DMS53 treated with DMSO at 0.1 percent for 48 hours (cell line): Measurements from ENCODE around the gene CACNG5.
"Not testable (repeated sequence)": the region's sequence is repeated elsewhere in the genome, so short reads cannot be mapped to it uniquely, and the experiment has no call there.

Experiments used
- DNase-seq: peaks from one replicate; lab custom pipeline; 2025; ENCODE audit not compliant: unreplicated experiment; lab: John Stamatoyannopoulos, UW

Gene CACNG5

DNA sequence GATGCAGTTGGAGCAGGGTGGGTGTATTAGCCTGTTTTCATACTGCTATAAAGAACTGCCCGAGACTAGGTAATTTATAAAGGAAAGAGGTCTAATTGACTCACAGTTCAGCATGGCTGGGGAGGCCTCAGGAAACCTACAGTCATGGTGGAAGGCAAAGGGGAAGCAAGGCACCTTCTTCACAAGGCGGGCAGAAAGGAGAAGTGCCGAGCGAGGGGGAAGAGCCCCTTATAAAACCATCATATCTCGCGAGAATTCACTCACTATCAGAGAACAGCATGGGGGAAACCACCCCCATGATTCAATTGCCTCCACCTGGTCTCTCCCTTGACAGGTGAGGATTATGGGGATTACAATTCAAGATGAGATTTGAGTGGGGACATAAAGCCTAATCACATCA lies 68.4 kb downstream of the CACNG5 start:
- DNase-seq = not testable (repeated sequence)

DNA sequence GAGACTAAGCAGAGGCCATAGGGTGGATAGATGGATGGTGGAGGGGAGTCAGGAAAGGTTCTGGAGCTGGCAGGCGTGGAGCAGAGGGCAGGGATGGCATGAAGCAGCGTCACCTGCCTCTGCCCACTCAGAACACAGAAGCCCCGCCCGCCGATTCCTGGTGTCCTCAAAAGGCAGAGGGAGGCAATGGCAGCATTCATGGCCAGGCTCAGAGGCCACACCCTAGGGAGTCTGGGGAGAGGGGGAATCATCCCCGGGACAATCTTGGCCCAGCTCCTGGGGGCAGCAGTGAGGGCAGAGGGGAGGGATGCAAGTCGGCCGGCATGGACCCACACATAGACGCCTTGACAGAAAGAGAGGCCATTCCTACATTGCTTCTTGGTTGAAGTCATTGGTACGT lies 68.9 kb downstream of the CACNG5 start:
- no peak for DNase-seq

DNA sequence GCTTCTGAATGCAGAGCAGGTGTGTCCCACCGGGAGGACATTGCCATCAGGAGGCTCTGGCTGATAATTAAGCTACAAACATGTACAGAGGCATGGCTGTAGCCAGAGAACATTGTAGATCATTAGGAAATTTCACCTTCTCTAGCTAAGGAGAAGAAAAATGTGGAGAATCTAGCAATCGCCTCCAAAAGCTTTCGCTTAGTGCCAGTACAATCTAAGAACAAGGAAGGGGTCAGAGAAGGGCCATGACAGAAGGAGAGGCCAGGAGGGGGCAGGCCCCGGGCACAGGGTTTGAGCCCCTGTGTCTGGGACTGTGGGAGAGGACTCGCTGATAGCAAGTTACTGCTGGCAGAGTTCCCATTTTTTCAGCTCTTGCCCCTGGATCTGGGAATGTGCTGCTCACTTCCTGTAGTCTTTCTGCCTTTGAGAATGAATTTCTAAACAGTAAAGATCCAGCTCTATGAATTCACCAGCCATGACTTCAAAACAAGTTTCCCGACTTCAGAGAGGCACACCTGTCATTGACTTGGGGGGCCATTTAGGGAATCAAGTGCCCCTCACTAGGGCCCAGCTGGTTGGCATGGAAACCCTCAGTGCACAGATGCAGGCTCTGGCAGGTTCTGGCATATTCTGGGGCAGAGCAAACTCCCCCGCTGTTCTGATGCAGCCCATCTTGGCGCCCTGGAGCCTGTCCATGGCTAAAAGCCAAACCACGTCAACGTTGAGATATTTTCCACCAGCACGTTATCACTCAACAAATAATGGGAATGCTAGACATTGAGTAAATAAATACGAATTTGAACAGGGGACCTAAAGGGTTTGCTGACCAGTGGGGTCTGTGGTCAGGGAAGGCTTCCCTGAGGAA lies 70.1 kb downstream of the CACNG5 start:
- DNase-seq = no peak

DNA sequence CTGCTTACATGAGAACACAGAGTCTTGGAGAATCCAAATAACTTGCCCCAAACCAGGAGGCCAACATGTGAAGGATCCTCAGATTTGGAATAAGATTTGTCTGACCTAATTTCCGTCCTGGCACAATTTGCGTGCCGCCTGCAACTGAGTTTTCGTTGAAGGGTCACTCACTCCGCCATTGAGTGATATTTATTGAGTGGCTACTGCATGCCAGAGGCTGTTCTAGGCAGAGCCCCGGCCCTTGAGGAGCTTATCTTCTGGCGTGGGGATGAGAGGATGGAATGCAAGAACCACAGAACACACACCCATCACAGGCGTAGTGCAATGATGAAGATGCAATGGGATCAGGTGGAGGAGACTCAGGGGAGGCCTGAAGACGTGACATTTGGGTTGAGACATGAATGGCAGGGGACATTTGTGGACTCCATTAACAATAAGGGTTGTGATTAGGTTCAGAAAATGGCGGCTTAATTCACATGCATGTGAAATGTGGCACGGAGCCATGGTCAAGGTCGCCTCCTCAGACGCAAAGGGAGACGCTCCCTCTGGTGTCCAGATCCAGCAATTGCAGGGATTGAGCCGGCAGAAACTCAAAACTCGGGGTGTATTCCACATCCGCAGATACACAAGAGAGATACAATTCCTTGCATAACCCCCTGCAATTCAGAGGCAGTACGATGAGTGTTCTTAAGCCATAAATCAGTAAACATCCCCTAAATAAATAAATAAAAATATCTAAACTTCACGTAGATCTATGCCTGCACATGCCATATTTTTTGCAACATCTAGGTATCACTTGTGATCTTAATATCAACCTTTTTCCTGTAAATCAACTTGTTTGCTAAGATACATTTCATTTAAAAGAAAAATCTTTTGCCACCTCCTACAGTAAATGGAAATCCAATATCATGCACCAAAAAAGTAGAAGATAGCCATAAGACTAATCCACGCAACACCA lies 71.7 kb downstream of the CACNG5 start:
- DNase-seq = peak; percentile 68

DNA sequence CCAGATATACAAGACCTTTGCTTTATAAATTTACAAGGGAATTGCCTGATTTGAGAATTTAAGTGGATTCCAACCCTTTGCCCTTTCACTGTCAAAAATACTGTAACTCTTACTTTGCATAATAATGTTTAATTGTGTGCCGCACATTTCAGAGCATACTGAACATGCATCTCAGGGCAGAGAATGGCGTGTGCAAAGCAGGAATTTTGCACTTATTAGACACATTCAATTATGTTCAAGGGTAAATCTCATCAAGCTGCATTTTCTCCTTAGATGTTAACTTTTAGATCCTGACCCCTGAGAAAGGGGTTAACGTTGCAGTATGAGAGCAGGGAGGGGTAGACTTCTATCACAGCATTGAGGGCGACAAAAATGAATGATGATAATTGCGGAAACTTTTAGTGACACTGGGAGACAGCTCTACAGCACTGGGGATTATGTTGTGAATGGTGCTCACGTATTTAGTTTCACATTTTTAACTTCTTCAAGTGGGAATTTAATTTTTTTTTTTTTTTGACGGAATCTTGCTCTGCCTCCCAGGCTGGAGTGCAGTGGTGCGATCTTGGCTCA lies 75.0 kb downstream of the CACNG5 start:
- no peak for DNase-seq

DNA sequence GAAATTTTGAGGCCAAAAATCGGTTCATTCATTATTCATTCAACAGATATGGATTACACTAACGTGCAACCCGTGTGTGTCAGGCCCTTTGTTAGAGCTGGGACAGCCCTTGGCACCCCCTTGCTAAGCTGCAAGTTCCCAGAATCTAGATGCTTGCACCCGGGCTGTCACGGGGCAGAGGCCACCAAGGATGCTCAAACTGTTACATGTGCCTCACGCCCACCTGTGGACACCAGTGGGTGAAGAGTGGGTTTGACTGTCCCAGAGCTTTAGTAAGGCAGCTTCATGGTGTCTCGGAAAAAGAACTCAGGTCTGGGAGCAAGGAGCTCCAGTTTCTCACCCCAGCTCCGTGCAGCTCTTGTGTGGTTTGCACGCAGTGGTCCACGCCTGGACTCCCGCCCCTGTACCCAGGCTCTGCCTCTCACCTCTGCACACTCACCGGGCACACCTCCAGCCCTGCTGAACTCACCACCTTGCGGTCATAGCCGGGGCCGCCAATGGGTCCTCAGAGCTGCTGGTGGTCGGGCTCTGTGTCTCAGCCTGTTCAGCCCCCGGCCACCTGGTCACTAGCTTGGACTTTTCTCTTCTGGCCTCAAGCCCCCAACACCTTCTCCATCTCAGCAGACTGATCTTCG lies 75.9 kb downstream of the CACNG5 start:
- no peak for DNase-seq

DNA sequence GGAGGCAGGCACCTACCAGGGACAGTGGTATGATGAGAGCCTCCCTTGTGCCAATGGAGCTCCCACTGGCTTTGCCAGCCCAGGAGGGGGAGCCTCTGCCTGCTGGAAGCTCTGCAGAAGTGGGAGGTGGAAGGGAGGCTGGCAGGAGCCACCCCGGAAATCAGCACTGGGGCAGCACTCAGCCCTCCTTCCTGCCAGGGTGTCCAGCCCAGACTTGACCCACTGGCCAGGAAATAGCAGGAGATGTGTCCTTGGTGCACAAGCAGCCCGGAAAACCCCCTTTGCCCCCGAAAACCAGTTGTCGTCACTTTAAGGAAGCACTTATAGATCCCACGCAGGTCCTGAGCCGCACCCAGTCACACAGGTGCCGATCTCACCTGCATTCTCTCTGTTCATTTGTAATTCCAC lies 80.3 kb downstream of the CACNG5 start:
- DNase-seq = no peak

DNA sequence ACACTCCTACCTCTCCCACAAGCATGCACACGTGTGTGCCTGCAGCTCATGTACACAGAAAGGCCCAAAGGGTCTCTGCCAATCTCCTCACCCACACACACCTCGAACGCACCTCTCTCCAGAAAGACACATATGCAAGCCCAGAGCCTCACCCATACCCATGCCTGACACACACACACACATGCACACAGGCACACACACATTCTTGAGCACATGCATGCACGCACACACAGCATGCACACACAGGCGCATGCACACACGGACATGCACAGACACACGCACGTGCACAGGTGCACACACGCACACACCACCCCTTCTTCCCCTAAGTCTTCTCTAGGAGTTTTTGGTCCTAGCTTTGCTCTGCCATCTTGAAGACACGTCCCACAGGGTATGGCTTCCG lies 80.9 kb downstream of the CACNG5 start:
- no peak for DNase-seq

DNA sequence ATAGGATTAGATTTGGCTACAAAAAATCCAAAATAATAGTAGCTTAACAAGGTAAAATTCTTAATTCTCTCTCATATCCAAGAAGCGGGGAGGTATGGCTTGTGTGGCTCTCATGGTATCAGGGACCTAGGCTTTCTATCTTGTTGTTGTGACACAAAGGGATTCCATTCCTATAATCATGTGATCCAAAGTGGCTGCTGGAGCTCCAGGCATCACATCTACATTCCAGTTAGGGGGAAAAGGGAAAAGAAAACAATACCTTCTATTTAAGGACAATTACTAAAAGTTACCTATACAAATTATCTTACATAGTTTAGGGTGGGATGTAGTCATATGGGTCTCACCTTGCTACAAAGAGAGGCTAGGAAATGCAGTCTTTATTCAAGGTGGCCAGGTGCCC lies 82.0 kb downstream of the CACNG5 start:
- DNase-seq = no peak

DNA sequence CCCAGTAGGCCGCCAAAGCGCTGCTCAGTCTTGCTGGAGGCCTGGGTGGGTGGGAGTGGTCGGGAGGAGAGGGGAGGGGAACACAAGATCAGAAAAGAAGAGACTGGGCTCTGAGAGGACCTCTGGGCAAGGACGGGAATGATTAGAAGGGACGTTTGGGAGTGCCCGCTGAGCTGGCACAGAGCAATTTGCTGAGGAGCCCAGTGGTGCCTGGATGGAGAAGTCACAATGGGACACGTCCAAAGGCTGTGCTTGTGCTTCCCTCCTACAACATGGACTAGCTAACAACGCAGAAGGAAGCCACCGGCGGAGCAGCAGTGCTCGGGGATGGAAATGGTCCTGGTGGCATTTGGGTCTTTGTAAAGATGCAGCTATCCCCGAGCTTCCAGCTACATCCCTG lies 84.0 kb downstream of the CACNG5 start:
- DNase-seq = no peak

DNA sequence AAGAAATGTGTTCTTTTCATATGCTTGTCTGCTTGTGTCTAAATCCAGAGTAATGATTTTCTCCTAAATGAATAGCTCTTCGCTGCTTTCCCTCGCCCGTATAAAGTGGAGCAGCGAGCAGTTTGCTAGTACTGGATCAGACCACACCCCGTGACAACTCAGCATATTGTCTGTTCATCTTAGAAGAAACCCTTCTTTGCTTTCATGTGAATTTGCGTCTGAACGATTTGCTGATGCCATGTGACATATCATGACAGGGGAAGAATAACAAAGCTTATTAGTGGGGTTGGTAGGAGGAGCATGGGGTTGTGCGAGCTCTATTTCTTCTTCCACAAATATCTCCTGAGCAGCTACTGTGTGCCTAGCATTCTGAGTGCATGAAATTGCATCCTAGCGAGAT lies 85.5 kb downstream of the CACNG5 start:
- DNase-seq = no peak

DNA sequence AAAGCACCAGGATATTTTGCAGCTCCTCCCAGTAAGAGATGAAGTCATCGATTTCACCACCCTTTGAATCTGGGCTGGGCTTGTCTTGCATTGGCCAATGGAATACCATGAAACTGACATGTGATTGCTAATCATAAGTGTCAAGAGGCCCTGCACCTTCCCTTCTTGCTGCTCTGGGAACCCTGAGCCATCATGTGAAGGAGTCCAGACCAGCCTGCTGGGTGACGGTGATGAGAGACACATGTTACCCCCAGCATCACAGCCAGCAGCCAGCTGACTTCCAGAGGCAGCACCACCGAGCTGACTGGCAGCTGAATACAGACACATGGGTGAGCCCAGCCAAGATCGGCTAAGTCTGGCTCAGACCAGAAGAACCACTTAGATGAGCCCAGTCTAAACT lies 86.0 kb downstream of the CACNG5 start:
- DNase-seq = no peak

DNA sequence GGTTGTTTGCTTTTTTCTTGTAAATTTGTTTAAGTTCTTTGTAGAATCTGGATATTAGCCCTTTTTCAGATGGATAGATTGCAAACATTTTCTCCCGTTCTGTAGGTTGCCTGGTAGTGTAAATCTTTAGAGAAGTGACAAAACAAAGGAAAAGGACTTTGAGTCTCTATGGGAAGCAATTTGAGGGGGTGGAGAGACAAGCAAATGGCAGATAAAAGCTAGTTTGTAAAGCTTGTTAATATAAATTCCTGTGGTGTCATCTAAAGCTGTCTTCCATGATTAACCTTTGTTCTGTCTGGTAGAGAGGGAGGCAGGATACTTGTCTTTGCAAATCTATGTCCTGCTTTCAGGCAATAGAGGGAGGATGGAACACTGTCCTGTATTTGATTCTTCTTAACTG lies 89.0 kb downstream of the CACNG5 start:
- DNase-seq = no peak

DNA sequence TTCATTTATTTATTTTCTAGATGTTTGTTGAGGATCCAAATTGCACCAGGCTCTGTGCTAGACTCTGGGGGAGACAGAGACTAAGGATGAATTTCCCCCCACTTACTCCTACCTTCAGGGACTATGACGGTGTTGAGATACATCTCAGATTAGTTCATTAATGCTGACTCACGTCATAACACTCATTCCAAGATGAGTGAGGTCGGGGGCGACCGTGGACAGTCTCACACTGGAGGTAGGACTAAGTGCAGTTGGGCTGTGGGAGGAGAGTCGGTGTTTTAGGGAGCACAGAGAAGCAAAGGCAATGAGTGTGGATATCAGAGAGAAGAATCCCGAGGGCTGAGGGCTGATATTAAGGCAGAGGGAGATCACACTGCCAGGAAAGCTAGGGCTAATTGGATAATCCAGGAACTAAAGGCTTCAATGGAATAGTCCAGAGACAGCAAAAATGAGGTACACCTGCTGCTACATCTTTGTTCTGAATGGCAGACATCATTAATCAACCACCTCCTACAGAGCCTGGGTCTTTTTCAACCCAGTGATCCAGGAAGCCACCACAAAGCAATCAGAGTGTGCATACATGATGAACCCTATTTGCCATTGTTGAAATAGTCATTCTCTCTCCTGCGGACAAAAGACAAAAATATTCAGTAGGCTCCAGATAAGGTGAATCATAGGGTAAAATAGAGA lies 91.0 kb downstream of the CACNG5 start:
- no peak for DNase-seq

DNA sequence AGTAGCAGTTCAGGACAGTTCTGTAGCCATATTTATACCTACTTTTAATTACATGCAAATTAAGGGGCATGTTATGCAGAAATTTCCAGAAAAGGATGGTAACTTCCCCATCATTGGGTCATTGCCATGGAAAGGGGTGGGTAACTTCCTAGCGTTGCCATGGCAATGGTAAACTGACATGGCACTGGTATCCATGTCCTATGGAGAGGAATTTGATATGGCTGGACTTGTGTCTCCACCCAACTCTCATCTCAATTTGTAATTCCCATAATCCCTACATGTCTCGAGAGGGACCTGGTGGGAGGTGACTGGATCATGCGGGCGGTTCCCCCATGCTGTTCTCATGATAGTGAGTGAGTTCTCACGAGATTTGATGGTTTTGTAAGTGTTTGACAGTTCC lies 94.0 kb downstream of the CACNG5 start:
- no peak for DNase-seq

DNA sequence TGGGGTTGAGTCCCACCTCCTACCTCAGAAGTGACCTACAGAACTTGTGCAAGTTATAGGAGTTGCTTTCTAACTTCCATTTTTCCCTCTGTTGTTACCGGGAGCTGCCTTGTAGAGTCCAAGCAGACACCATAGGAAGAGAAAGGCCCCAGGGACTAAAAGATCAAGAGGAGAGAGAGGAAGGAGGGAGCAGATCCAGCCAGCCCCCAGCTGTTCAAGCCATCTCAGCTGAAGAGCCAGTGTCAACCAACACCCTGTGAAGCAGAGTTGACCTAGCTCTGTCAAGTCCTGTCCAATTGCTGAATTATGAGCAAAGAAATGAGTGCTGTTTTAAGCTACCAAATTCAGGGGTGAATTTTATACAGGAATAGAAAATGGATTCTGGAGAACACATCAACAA lies 94.7 kb downstream of the CACNG5 start:
- no peak for DNase-seq

DNA sequence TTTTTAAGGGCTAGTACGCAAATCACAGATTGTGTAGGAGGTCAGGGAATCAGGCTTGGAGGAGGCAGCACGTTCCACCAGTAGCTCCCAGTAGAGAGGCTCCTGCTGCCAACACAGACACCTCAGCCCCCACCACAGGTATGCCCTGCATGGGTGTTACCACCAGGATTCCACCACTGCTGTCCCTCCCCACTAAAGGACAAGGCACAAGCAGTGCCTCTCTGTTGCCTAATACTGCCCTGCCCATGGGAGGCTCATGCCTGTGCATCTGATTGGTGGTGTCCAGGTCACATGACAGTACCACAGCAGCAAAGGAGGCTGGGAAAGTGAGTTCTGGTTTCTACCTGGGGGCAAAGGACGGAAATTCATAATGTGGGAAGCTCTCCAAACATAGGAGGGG lies 96.0 kb downstream of the CACNG5 start:
- no peak for DNase-seq

DNA sequence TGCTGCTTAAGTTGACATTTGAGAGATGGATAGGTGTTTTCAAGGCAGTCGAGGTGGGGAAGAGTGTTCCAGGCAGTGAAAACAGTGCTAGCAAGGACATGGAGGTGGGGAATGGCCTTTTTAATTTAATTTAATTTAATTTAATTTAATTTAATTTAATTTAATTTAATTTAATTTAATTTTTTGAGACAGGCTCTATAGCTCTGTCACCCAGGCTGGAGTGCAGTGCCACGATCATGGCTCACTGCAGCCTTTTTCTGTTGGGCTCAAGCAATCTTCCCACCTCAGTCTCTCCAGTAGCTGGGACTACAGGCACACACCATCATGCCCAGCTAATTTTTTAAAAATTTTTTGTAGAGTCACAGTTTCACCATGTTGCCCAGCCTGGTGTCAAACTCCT lies 97.4 kb downstream of the CACNG5 start:
- no peak for DNase-seq

DNA sequence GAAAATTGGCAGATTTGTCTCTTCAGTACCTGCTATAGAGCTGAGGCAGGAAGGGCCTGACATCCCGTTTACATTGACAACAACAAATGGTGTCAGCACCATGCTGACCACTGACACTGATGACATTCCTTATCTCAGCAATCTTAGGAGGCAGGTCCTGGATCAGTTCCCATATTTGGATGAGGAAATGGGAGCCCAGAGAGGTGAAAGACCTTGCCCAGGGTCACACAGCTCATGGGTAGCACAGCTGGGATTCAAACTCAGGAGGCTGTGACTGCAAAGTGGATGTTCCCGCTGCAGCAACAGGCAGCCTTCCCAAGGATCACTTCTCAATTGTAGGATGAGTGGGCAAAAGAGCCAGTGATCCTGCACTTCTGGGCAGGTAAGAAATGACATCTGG lies 99.1 kb downstream of the CACNG5 start:
- no peak for DNase-seq
